GM19468 (cell line): ENCODE measurements around the gene SLC22A23.

Source experiments
- ATAC-seq: cut with Tn5 transposase; IDR thresholded peaks from one replicate; pipeline ENCODE4 v1.9.1; 2021; ENCODE audit warnings: mild to moderate bottlenecking, moderate library complexity, moderate number of reproducible peaks; ENCODE audit not compliant: unreplicated experiment; ENCODE audit errors: extremely low read depth

Gene SLC22A23

GRCh38 chr6:3376893-3377535 is 79.8 kb downstream of the SLC22A23 start:
- no peak for ATAC-seq

- no peak for ATAC-seq
These were observed 80.8 kb downstream of the SLC22A23 start for GRCh38 chr6:3376064-3376463.

- ATAC-seq: no peak
These were observed 83.2 kb downstream of the SLC22A23 start for GRCh38 chr6:3373597-3374203.

GRCh38 chr6:3372912-3373554 is 83.8 kb downstream of the SLC22A23 start:
- no peak for ATAC-seq

- ATAC-seq: no peak
These were observed 84.5 kb downstream of the SLC22A23 start for GRCh38 chr6:3372184-3372846.

- no peak for ATAC-seq
These were observed 85.5 kb downstream of the SLC22A23 start for GRCh38 chr6:3371222-3371949.

GRCh38 chr6:3370361-3371221 is 86.3 kb downstream of the SLC22A23 start:
- ATAC-seq: no peak

GRCh38 chr6:3369985-3370360 is 86.9 kb downstream of the SLC22A23 start:
- ATAC-seq: no peak

- no peak for ATAC-seq
These were observed 88.2 kb downstream of the SLC22A23 start for GRCh38 chr6:3368685-3369084.

GRCh38 chr6:3367630-3368029 is 89.2 kb downstream of the SLC22A23 start:
- ATAC-seq: no peak

- no peak for ATAC-seq
These were observed 90.0 kb downstream of the SLC22A23 start for GRCh38 chr6:3366596-3367413.

GRCh38 chr6:3364391-3364790 is 92.5 kb downstream of the SLC22A23 start:
- ATAC-seq: no peak

GRCh38 chr6:3363296-3364025 is 93.4 kb downstream of the SLC22A23 start:
- no peak for ATAC-seq

- no peak for ATAC-seq
These were observed 95.4 kb downstream of the SLC22A23 start for GRCh38 chr6:3361312-3362037.

- no peak for ATAC-seq
These were observed 96.2 kb downstream of the SLC22A23 start for GRCh38 chr6:3360727-3361045.

GRCh38 chr6:3359973-3360726 is 96.7 kb downstream of the SLC22A23 start:
- no peak for ATAC-seq
